GM19351 (cell line): Measurements from ENCODE around the gene STK38.
"Not testable (repeated sequence)": the region's sequence is repeated elsewhere in the genome, so short reads cannot be mapped to it uniquely, and the experiment has no call there.

ENCODE experiments used
- ATAC-seq: cut with Tn5 transposase; IDR thresholded peaks from one replicate; pipeline ENCODE4 v1.9.1; 2021; ENCODE audit warnings: mild to moderate bottlenecking, moderate library complexity; ENCODE audit not compliant: unreplicated experiment

The STK38 gene

GRCh38 chr6:36491378-36491965 is 55.8 kb downstream of the STK38 start:
- no peak for ATAC-seq

- no peak for ATAC-seq
Measured at GRCh38 chr6:36489426-36489825, 57.9 kb downstream of the STK38 start.

GRCh38 chr6:36488221-36488620 is 59.1 kb downstream of the STK38 start:
- no peak for ATAC-seq

GRCh38 chr6:36487698-36488097 is 59.6 kb downstream of the STK38 start:
- ATAC-seq: no peak

GRCh38 chr6:36484736-36485135 is 62.5 kb downstream of the STK38 start:
- no peak for ATAC-seq

GRCh38 chr6:36483326-36483725 is 64.0 kb downstream of the STK38 start:
- not testable (repeated sequence) for ATAC-seq

- ATAC-seq: no peak
Measured at GRCh38 chr6:36479256-36479655, 68.0 kb downstream of the STK38 start.

- no peak for ATAC-seq
Measured at GRCh38 chr6:36478051-36478526, 69.2 kb downstream of the STK38 start.

- ATAC-seq: no peak
Measured at GRCh38 chr6:36469946-36470345, 77.3 kb downstream of the STK38 start.

- ATAC-seq: no peak
Measured at GRCh38 chr6:36469148-36469661, 78.1 kb downstream of the STK38 start.

GRCh38 chr6:36467625-36468024 is 79.7 kb downstream of the STK38 start:
- no peak for ATAC-seq

GRCh38 chr6:36464233-36464632 is 83.0 kb downstream of the STK38 start:
- no peak for ATAC-seq

GRCh38 chr6:36463676-36464075 is 83.6 kb downstream of the STK38 start:
- no peak for ATAC-seq

- no peak for ATAC-seq
Measured at GRCh38 chr6:36461646-36462045, 85.6 kb downstream of the STK38 start.

- no peak for ATAC-seq
Measured at GRCh38 chr6:36460916-36461315, 86.4 kb downstream of the STK38 start.

GRCh38 chr6:36459501-36459900 is 87.8 kb downstream of the STK38 start:
- no peak for ATAC-seq

- ATAC-seq: no peak
Measured at GRCh38 chr6:36455486-36456027, 91.7 kb downstream of the STK38 start.

GRCh38 chr6:36452897-36453296 is 94.4 kb downstream of the STK38 start:
- not testable (repeated sequence) for ATAC-seq

- not testable (repeated sequence) for ATAC-seq
Measured at GRCh38 chr6:36449173-36449572, 98.1 kb downstream of the STK38 start.

- ATAC-seq: no peak
Measured at GRCh38 chr6:36445621-36446020, 101.7 kb downstream of the STK38 start.

- ATAC-seq: no peak
Measured at GRCh38 chr6:36444470-36444869, 102.8 kb downstream of the STK38 start.
